NCI-H146 (cell line): ENCODE data around the gene OR10H5.
"Not testable (repeated sequence)": the region's sequence is repeated elsewhere in the genome, so short reads cannot be mapped to it uniquely, and the experiment has no call there.

Source experiments
- DNase-seq: peaks from one replicate; lab custom pipeline; 2025; lab: John Stamatoyannopoulos, UW

Gene OR10H5, protein sequence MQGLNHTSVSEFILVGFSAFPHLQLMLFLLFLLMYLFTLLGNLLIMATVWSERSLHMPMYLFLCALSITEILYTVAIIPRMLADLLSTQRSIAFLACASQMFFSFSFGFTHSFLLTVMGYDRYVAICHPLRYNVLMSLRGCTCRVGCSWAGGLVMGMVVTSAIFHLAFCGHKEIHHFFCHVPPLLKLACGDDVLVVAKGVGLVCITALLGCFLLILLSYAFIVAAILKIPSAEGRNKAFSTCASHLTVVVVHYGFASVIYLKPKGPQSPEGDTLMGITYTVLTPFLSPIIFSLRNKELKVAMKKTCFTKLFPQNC

DNA sequence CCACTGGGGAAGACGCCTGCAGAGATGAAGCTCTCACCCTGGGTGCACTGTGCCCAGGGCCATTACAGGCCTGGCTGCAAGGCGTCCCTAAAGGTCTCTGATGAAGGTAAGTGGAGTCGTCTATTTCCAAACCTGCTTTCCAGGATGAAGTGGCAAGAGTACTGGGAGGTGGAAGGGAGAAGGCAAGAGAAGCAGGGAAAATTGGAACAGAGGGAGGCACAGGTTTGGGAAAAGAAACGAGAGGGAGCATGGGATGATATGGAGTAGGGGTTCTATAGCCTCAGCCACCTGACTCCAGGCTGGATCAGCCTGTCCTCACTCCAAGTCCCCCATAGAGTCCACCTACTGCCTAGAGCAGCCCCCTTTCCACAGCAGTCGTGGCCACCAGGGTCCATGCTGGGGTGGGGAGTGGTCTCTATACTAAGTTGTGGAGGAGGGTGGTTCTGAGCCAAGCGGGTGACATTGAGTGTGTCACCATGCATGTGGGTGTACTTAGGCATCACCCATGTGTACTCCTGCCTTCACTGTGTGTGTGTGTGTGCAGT is at the start of gene OR10H5:
Gene OR10H5 (plus strand): TSS at position 51 of the 545 bp plus-strand sequence. CDS start 6,388 bp downstream, outside the sequence.
- no peak for DNase-seq

DNA sequence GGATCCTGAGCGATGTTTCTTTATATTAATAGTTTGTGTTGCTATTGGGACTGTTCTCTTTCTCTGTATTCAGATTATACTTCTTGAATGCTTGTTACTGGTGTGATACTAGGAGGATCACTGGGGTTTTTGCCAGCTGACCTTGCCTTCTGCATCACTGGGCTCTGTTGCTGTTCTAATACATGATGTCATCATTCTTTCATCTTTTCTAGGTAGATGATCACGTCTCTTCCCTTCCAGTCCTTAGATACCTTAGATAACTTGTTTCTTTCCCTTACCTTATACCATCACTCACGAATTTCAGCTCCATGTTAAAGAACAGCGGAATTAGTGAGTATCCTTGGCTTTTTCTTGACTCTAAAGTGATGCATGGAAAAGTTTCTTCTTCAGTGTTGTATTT is 49.7 kb upstream of the OR10H5 start, which contains the start of gene OR10H3:
Gene OR10H3 (plus strand): TSS at position 264 of the 400 bp plus-strand sequence. CDS start 3,408 bp downstream, outside the sequence.
- DNase-seq = no peak

DNA sequence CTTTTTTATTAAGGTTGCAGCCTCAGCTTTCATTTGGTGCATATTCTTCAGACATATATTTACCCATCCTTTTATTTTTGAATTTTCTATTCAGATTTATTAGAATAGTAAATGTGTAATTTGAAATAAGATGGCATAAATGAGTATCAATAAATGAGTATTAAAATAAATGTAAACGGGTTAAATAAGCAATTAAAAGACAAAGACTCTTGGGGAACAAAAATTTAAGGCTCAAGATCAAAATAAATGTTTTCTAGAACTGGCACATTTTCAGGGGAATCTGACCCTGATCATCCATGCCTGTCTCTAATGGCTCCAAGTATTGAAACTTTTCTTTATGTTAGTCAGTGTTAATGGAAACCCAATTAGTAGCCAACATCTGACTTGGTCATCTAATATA is 46.7 kb upstream of the OR10H5 start:
- no peak for DNase-seq

DNA sequence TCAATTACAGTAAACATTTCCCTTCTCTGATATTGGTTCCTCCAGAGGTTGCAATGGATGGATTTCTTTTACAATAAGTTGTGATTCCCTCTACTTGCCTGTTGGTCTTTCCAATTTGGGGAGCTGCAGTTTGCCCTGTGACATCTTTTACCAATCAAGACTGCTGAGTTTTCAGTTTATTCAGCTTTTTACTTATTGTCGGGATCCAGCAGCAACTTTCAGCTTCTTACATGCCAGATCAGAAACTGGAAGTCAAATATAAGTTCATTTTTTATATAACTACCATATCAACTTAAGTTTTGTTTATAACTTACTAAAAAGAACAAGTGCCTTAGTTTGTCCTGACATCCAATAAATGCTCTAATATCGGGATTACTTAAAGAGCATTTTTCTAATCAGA is 39.2 kb upstream of the OR10H5 start:
- DNase-seq = no peak

DNA sequence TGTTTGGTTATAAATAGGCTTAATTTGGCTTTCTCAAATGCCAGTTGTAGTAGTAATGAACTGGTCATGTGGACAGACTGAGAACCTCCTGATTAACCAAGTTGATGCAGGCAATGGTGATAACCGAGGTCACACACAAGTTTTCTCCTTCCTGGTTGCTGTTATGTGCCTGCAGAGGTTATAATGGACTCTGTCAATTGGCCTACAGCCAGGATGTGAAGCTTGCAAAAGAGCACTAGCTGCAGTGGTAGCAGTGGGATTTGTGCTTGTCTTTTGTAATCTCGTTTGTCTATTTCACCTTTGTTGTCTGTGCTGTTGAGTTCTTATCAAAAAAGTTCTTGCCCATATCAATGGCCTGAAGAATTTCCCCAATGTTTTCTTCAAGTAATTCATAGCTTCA is 29.1 kb upstream of the OR10H5 start:
- no peak for DNase-seq

DNA sequence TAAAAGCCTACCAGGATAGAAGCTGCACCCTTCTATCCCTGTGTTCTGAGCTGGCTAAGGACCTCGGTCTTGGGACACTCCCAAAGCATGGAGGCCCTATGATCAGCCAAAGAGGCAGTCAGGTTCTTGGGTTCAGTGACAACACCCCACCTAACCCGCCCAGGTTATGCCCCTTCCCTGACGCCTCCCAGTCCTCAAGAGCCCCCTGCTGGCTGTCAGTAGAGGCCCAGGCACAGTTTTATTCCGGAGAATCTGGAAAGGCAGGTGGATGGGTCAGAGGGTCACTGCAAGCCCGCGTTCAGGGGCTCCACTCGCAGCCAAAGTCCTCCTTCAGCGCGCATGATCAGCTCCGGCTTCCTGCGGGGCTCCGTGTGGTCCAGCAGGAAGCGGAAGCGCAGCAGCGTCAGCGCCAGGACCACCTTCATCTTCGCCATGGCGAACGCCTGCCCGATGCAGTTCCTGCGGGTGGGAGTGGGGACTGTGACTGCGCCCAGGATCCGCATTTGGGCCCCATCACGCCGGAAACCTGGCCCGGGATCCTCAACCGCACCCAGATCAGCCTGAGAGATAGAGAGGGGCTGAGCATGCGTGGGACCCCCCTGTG is 27.4 kb upstream of the OR10H5 start:
- DNase-seq = no peak

DNA sequence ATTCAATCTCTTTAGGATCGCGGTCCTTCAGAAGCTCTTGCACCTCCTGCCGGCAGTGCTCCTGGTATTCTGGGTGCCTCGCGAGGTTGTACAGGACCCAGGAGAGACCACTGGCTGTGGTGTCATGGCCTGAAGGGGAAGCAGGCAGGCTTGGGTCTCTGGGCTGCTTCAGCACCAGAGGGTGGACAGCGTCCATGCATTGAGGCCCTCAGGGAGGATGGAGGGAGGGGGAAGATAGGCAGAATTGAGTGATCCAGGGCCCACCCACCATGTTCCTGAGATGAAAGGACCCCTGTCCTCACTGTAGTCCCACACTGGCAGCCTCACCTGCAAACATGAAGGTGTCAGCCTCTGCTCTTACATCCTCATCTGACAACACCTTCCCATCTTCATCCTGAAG is 17.9 kb upstream of the OR10H5 start:
- no peak for DNase-seq

DNA sequence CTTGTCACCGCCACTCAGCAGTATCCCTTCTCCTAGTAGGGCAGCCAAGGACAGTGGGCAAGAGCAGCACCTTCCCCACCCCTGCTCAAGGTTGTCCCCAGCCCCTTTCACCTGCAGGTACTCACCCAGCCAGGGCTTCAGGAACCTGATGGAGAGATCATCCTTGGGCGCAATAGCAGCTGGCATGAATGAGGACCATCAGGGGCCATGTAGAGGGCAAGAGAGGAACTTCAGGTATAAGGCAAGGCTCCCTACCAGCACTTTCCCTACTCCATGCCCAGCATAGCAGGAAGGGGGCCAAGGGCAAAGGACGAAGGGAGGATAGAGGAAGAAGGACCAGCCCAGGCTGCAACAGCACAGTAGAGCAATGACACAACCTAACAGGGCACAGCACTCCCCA is 13.3 kb upstream of the OR10H5 start:
- not testable (repeated sequence) for DNase-seq

DNA sequence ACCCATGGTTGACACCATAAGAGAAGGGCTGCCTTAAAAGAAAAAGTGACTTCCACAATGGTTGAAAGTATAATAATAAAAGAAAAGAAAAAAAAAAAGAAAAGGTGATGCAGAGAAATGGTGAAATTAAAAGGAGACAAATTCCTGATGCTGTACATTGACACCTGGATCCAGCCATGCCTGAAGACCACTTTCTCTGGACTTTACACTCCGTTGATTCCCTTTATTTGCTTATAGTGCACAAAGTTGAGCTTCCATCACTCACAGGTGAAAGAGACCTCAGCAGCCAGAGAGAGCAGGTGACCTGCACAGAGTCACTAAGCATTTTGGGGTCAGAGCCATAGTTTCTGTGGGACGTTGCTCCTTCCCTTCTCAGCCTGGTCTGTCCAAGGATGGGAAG is 12.2 kb upstream of the OR10H5 start:
- DNase-seq = no peak

DNA sequence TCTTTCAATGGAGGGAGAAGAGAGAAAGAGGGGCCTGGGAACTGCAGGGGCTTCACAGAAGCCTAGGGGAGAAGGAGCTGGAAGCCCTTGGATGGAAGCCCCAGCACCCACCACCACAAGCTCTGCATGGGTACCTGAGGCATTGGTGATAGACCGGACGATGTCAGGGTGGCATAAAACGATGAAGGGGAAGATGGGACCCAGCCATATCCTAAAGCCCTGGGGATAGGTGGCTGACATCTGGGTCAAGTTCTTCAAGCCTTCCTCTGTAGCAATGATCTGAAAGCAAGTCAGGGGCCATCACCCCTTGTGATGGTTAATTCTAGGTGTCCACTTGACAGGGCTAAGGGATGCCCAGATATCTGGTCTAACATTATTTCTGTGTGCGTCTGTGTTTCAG is 11.2 kb upstream of the OR10H5 start:
- no peak for DNase-seq

DNA sequence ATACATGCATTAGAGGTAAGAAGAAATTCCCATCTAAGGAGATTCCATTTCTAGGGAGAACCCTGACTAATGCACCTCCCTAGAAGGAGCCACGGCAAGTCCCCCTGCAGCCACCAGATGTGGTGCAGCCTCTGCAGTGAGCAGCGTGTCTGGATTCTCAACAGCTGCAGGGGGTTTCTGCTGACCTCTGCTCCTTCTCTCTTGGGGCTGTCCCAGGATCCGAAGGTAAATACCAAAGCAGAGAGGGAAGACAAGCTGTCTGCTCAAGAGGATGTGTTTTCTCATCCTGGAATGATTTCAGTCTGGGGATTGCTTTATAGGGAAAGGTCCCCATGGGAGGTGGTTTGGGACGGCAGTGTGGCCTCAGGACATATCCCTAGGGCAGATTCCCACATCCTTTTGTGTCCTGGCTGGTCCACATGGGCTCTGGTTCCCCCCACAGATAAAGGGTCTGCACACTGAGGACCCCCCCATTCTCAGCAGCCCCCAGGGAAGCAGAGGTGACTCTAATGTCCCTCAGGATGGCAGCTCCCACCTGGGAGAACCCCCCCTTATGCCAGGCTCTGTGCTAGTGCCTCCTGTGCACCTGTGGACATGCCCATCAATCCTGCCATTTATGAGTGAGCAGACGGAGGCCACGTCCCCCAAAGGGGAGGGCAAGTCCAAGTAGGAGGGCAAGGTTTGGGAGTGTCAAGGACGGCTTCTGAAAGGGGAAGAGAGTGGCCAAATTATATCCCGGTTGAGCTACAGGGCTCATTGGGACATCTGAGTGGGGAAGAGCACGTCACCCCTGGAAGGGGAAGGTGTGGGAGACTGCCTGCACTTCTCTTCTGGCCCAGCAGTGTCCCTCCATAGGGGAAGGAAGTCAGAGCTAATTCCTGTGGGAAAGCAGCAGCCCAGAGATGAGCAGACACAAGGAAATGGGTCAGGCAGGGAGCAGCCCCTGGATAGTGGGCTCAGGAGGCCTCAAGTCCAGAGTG is 10.2 kb upstream of the OR10H5 start:
- no peak for DNase-seq

DNA sequence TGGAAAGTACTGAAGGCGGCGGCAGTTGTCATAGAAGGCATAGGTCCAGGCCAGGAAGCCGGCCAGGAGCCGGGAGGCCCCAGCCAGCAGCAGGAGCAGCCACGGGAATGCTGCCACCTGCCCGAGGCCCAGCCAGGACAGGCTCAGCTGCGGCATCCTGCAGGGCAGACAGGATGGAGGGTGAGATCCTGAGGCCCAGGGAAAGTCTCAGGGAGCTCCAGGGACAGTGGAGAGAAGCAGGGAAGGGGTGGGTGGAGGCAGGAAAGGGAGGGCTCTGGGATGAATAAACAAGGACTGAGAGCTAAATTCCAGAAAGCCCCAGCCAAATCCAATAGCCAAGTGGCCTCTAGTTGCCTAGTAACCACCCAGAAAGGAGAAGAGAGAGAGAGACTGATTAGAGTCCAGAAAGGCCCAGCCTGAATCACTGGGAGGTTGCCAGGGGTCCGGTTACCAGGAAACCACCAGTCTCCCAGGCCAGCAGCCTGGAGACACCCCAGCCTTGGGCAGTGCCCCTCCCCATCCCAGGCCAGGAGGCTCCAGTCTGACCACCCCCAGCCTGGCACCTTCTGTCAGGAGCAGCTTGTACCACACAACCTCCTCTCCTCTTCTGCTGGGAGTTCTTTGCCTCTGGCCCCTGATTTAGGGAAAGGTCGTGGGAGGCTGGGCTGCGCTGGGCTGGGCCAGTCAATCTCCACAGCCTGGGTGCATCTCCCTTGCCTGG is 7.5 kb upstream of the OR10H5 start:
- DNase-seq = no peak

DNA sequence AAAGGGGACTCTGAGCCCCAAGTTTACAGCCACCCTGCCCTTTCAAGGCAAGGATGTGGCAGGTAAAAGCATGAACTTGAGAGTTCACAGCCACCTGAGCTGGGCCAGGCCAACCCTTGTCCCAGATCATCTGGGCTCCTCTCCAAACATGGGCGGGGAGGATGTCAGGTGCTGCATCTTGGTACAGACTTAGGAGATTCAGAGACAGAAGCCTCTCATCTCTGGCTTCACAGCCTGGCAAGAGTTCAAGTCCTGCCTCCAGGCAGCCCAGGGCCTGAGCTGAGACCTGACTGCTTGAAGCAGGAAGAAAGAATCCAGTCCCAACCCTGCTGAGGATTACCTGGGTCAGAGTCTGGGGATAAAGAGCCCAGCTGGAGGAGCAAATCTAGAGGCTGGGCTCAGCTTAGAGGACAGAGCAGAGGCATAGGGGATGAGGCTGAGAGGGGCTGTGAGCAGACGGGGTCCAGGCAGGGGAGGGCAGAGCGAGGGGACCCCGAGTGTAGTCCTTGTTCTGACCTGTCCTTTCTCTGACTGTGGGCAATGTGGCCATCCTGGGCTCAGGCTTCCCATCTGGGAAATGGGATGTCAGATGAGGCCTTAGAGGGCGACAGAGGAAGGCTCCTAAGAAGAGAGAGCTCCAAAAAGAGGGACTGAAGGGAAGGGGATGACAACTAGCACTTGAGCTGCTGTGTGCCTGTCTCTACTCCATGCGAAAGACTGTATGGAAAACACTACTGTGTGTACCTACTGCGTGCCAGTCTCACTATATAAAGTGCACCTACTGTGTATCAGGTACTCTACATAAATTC is 6.6 kb upstream of the OR10H5 start:
- DNase-seq = no peak

DNA sequence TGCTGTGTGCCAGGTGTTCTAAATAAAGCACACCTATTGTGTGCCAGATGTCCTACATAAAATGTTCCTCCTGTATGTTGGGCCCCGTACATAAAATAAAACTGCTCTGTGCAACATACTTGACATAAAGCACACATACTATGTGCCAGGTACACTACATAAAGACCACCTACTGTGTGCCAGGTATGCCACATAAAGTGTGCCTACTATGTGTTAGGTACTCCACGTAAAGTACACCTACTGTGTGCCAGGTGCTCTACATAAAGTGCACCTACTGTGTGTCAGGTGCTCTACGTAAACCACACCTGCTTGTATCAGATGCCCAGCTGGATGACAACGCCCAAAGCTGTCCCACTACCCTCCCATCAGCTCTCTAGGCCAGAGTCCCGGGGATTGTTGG is 5.8 kb upstream of the OR10H5 start:
- DNase-seq = no peak

DNA sequence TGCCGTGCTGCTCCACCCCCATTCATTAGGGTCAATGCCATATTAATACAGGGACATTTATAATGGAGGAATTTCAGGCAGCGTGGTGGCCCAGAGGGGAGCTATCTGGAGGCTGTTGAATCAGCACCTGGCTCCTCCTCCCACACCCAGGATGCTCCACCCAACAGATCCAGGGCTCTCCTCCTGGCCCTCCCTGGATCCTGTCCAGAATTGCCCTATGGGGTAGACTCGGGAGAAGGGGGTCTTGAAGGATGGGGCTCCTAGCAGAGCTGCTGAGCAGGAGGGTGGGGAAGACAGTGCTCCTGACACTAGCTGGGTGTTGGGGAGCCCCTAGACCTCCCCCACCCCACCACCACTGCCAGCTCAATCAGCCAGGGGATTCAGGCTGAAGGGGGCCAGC is 5.2 kb upstream of the OR10H5 start:
- DNase-seq = no peak

DNA sequence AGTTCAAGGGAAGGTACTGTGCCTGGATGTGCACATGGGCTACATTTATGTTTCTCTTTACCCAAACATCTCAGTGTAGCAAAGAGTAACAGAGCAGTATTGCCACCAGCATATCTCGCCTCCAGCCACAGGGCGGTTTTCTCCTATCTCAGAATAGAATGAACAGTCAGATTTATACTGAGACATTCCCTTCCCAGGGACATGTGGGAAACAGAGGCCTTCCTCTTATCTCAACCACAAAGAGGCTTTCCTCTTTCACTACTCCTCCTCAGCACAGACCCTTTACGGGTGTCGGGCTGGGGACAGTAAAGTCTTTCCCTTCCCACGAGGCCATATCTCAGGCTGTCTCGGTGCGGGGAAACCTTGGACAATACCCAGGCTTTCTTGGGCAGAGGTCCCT is 4.6 kb upstream of the OR10H5 start:
- DNase-seq = not testable (repeated sequence)

DNA sequence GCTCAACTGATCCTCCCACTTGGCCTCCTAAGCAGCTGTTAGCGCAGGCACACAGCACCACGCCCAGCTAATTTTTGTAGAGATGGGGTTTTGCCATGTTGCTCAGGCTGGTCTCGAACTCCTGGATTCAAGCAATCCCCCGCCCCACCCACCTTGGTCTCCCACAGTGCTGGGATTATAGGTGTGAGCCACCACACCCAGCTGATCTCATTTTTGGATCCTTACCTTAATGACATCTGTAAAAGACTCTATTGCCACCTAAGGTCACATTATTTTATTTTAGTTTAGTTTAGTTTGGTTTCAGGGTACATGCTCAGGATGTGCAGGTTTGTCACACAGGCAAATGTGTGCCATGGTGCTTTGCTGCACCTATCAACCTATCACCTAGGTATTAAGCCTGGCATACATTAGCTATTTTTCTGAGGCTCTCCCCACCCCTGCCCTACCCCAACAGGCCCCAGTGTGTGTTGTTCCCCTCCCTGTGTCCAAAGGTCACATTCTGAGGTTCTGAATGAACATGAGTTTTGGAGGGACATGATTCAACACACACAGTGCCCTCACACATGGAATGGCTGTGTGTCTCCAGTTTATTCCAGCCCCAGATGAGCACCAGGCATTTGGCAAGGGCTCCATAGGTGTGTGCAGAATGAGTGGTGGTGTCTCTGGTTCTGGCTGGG is 1.3 kb downstream of the OR10H5 start:
- DNase-seq = no peak

DNA sequence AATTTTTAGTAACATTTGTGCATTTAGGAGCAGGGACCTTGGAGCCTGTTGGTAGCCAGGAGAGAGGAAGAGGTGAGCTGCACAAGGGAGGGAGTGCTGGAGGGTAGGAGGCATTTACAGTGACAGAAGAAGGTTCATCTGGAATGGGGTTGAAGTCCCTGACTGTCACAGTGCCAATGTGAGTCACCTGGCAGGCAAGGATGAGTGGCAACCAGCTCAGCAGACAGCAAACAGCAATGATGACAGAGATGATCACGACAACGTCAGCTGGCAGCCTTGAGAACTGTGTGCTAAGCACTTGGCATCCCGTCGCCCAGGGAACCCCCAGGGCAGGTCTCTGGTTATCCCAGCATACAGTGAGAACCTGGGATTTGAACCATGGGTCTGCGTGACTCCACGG is 2.6 kb downstream of the OR10H5 start:
- no peak for DNase-seq

DNA sequence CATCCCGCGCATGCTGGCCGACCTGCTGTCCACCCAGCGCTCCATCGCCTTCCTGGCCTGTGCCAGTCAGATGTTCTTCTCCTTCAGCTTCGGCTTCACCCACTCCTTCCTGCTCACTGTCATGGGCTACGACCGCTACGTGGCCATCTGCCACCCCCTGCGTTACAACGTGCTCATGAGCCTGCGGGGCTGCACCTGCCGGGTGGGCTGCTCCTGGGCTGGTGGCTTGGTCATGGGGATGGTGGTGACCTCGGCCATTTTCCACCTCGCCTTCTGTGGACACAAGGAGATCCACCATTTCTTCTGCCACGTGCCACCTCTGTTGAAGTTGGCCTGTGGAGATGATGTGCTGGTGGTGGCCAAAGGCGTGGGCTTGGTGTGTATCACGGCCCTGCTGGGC is 6.8 kb downstream of the OR10H5 start:
- DNase-seq = not testable (repeated sequence)

DNA sequence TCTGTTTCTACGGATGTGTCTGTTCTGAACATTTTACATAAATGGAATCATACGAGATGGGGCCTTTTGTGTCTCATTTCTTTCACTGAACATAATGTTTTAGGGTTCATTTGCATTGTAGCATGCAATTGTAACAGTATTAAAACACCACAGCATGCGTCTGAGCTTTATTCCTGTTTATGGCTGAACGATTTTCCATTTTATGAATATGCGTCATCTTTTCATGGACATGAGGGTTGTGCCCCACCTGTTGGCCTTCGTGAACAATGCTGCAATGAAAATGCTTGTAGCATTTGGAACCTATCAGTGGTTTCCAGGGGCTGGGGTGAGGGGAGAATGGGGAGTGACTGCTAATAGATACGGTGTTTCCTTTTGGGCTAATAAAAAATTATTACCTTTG is 22.9 kb downstream of the OR10H5 start:
- DNase-seq = no peak
